ENCODE data around the gene CFL2. TPM values are rescaled to one million over a fixed set of nuclear protein-coding genes. Genes with fewer than 3 reads are reported as not detected.
"Not testable (repeated sequence)": the region's sequence is repeated elsewhere in the genome, so short reads cannot be mapped to it uniquely, and the experiment has no call there.

The CFL2 gene
- total and polyA plus RNA-seq, 3 experiments from 2014 or later: 8.4 to 10.2 (median 10.0) TPM

DNA sequence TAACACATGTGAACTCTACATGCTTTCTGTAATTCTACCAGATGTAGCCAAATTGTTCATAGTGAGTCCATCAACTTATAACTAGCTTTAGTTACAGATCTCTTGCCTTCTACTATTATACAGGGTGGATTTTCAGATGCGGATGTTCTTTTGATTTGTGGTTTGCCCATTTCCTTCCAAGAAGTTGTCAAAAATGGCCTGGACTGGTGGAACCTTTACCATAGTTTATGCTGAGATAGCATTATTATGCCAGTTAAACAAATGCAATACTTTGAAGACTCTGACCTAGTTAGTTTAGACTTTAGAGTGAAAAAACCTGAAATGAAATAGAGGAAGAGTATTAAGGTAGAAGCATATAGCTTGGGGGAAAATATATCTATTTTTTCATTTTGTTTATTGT is 27.4 kb upstream of the CFL2 start:
- Mint-ChIP-seq H3K9me3 (no peaks in the 10 kb centered on the region), H3K4me3 (peak overlapping the region in 3 of 7 donors; percentile 1 to 42 (median 23))

GRCh38 chr14:34740139-34740538 is 25.7 kb upstream of the CFL2 start:
- H3K36me3 ChIP-seq (ENCODE audit: insufficient read depth, low read length); DNase-seq; H3K4me3 Mint-ChIP-seq; H3K9me3 ChIP-seq (ENCODE audit: low read length); H3K27me3 Mint-ChIP-seq; H3K27me3 ChIP-seq (ENCODE audit: insufficient read depth, low read length, poor library complexity, severe bottlenecking); H3K36me3 Mint-ChIP-seq; H3K9me3 Mint-ChIP-seq; H3K27ac ChIP-seq (ENCODE audit: low read depth, low read length); POLR2A ChIA-PET; H3K4me3 ChIP-seq (ENCODE audit: low read length): not testable (repeated sequence)
- CTCF ChIA-PET: interaction anchor here (2.9 kb wide), 1 partner anchor 17 kb away, joined by 8 read pairs; no protein-coding TSS in a partner anchor
- Mint-ChIP-seq H3K4me1 (peaks cover 15 to 24% (median 21%) of the 10 kb centered on the region in 3 donors), H3K27ac (peak overlapping the region in 1 of 8 donors; percentile 5)
- peaks cover 19% of the 10 kb centered on the region for H3K4me1 ChIP-seq (ENCODE audit: insufficient read depth, low read length)

More for the DNA sequence above, 27.4 kb upstream of the CFL2 start:
- Histone ChIP-seq H3K27me3 (ENCODE audit: insufficient read depth, low read length, poor library complexity, severe bottlenecking) (no peaks in the 10 kb centered on the region), H3K9me3 (ENCODE audit: low read length) (no peaks in the 10 kb centered on the region), H3K27ac (ENCODE audit: low read depth, low read length) (no peak overlapping the region), H3K4me3 (ENCODE audit: low read length) (no peak overlapping the region), H3K36me3 (ENCODE audit: insufficient read depth, low read length) (no peaks in the 10 kb centered on the region), H3K4me1 (ENCODE audit: insufficient read depth, low read length) (peaks cover 19% of the 10 kb centered on the region)
- peak in 1 of 5 donors; percentile 21 for DNase-seq
- ChIA-PET POLR2A (no interaction called here), CTCF (interaction anchor here (2.9 kb wide), 1 partner anchor 19 kb away, joined by 8 read pairs; no protein-coding TSS in a partner anchor)
- H3K4me1 Mint-ChIP-seq: peaks cover 15 to 24% (median 21%) of the 10 kb centered on the region in 3 donors
- H3K36me3 Mint-ChIP-seq: no peaks in the 10 kb centered on the region
- H3K27me3 Mint-ChIP-seq: peaks cover 0 to 2% of the 10 kb centered on the region in 2 donors
- H3K27ac Mint-ChIP-seq: peak overlapping the region in 6 of 8 donors; percentile 19 to 92 (median 60)

GRCh38 chr14:34737079-34737478 is 22.7 kb upstream of the CFL2 start:
- H3K27ac ChIP-seq (ENCODE audit: low read depth, low read length); H3K4me3 ChIP-seq (ENCODE audit: low read length); POLR2A ChIA-PET; H3K9me3 ChIP-seq (ENCODE audit: low read length); H3K4me3 Mint-ChIP-seq; H3K36me3 ChIP-seq (ENCODE audit: insufficient read depth, low read length); H3K9me3 Mint-ChIP-seq; H3K36me3 Mint-ChIP-seq; H3K27me3 ChIP-seq (ENCODE audit: insufficient read depth, low read length, poor library complexity, severe bottlenecking); H3K4me1 Mint-ChIP-seq; DNase-seq: not testable (repeated sequence)
- peaks cover 2 to 12% of the 10 kb centered on the region in 2 donors for H3K27me3 Mint-ChIP-seq
- CTCF ChIA-PET: interaction anchor here (1.3 kb wide), 1 partner anchor 14 kb away, joined by 3 read pairs; no protein-coding TSS in a partner anchor
- H3K27ac Mint-ChIP-seq: peak overlapping the region in 1 of 8 donors; percentile 25
- peaks cover 11% of the 10 kb centered on the region for H3K4me1 ChIP-seq (ENCODE audit: insufficient read depth, low read length)

DNA sequence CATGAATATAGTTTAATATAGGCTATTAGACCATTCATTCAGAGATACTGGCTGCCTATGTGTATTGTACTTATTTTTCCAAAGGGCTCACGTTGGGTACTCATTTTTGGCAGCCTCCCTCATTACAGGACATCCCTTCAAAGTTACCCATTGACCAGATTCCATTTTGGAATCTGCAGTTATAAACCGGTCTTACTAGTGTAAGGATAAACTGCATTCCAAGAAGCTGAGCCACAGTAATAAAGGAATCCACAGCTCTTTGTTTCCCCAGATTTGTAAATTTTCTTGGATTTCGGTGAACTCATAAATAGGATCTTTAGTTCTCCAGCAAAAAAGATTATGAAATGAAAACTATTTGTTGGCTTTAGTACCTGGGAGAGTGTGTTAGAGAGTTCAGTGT is 18.9 kb upstream of the CFL2 start:
- CTCF ChIA-PET: interaction anchor here (1.6 to 2.2 kb wide), 2 partner anchors 10 to 60 kb away, joined by 6 to 9 read pairs; no protein-coding TSS in a partner anchor
- H3K27ac Mint-ChIP-seq: no peak overlapping the region
- H3K4me3 ChIP-seq (ENCODE audit: low read length): no peak overlapping the region
- no peak overlapping the region for H3K27ac ChIP-seq (ENCODE audit: low read depth, low read length)
- POLR2A ChIA-PET: no interaction called here
- no peaks in the 10 kb centered on the region for H3K36me3 ChIP-seq (ENCODE audit: insufficient read depth, low read length)
- no peak for DNase-seq
- H3K27me3 ChIP-seq (ENCODE audit: insufficient read depth, low read length, poor library complexity, severe bottlenecking): no peaks in the 10 kb centered on the region
- H3K4me3 Mint-ChIP-seq: no peak overlapping the region
- H3K9me3 Mint-ChIP-seq: no peaks in the 10 kb centered on the region
- H3K27me3 Mint-ChIP-seq: peaks cover under 1 to 17% of the 10 kb centered on the region in 2 donors
- no peaks in the 10 kb centered on the region for H3K9me3 ChIP-seq (ENCODE audit: low read length)
- H3K4me1 Mint-ChIP-seq: no peaks in the 10 kb centered on the region
- H3K36me3 Mint-ChIP-seq: no peaks in the 10 kb centered on the region
- no peaks in the 10 kb centered on the region for H3K4me1 ChIP-seq (ENCODE audit: insufficient read depth, low read length)

GRCh38 chr14:34732802-34733201 is 18.4 kb upstream of the CFL2 start:
- POLR2A ChIA-PET: no interaction called here
- H3K36me3 Mint-ChIP-seq: no peaks in the 10 kb centered on the region

DNA sequence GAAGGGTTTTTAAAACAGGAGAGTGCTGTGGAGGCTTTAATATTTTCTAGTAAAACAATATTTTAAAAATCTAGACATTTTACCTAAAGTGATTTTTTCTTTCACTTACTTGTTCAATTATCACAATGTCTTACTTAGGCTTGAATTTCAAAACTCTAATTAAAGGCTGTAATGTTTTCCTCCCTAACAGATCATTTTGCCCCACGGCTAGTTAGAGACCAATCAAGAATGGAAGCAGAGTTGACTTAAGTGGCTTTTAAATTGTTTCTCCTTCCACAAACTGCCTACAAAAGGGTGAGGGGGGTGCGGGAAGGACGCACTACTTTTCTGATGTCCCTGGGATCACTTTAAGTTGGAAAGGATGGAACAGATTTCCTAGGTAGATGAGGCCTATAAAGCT is 9.5 kb upstream of the CFL2 start:
- Histone ChIP-seq H3K27me3 (ENCODE audit: insufficient read depth, low read length, poor library complexity, severe bottlenecking) (no peaks in the 10 kb centered on the region), H3K27ac (ENCODE audit: low read depth, low read length) (no peak overlapping the region), H3K4me3 (ENCODE audit: low read length) (no peak overlapping the region), H3K9me3 (ENCODE audit: low read length) (no peaks in the 10 kb centered on the region), H3K4me1 (ENCODE audit: insufficient read depth, low read length) (no peaks in the 10 kb centered on the region), H3K36me3 (ENCODE audit: insufficient read depth, low read length) (no peaks in the 10 kb centered on the region)
- Mint-ChIP-seq H3K9me3 (no peaks in the 10 kb centered on the region), H3K27me3 (no peaks in the 10 kb centered on the region), H3K27ac (no peak overlapping the region), H3K4me3 (peak overlapping the region in 1 of 7 donors; percentile 69), H3K36me3 (no peaks in the 10 kb centered on the region), H3K4me1 (peaks cover 2 to 7% (median 5%) of the 10 kb centered on the region in 3 donors)
- no peak for DNase-seq
- POLR2A ChIA-PET: no interaction called here
- CTCF ChIA-PET: interaction anchor here (1.3 to 4.4 kb wide), 4 partner anchors 12 to 53 kb away, joined by 3 to 52 read pairs (median 6); no protein-coding TSS in a partner anchor

More at GRCh38 chr14:34732802-34733201, 18.4 kb upstream of the CFL2 start:
- Mint-ChIP-seq H3K27me3 (peaks cover 0 to 17% of the 10 kb centered on the region in 2 donors), H3K27ac (no peak overlapping the region), H3K9me3 (no peaks in the 10 kb centered on the region), H3K4me3 (no peak overlapping the region), H3K4me1 (no peaks in the 10 kb centered on the region)
- Histone ChIP-seq H3K27me3 (ENCODE audit: insufficient read depth, low read length, poor library complexity, severe bottlenecking) (no peaks in the 10 kb centered on the region), H3K9me3 (ENCODE audit: low read length) (no peaks in the 10 kb centered on the region), H3K4me1 (ENCODE audit: insufficient read depth, low read length) (no peaks in the 10 kb centered on the region), H3K27ac (ENCODE audit: low read depth, low read length) (no peak overlapping the region), H3K4me3 (ENCODE audit: low read length) (no peak overlapping the region), H3K36me3 (ENCODE audit: insufficient read depth, low read length) (no peaks in the 10 kb centered on the region)
- CTCF ChIA-PET: interaction anchor here (1.6 to 2.2 kb wide), 2 partner anchors 10 to 59 kb away, joined by 6 to 9 read pairs; no protein-coding TSS in a partner anchor
- no peak for DNase-seq

- no peak overlapping the region for H3K27ac ChIP-seq (ENCODE audit: low read depth, low read length)
- Mint-ChIP-seq H3K27ac (peak overlapping the region in 1 of 8 donors; percentile 75), H3K27me3 (no peaks in the 10 kb centered on the region), H3K4me1 (peaks cover 2 to 7% (median 5%) of the 10 kb centered on the region in 3 donors), H3K36me3 (no peaks in the 10 kb centered on the region), H3K9me3 (no peaks in the 10 kb centered on the region), H3K4me3 (no peak overlapping the region)
- H3K4me1 ChIP-seq (ENCODE audit: insufficient read depth, low read length): no peaks in the 10 kb centered on the region
- no peaks in the 10 kb centered on the region for H3K36me3 ChIP-seq (ENCODE audit: insufficient read depth, low read length)
- H3K4me3 ChIP-seq (ENCODE audit: low read length): no peak overlapping the region
- ChIA-PET CTCF (interaction anchor here (0.6 to 4.4 kb wide), 17 partner anchors 9 to 391 kb away, joined by 3 to 52 read pairs (median 3); partner anchors contain the start of genes CFL2 and FAM177A1), POLR2A (no interaction called here)
- no peaks in the 10 kb centered on the region for H3K9me3 ChIP-seq (ENCODE audit: low read length)
- no peaks in the 10 kb centered on the region for H3K27me3 ChIP-seq (ENCODE audit: insufficient read depth, low read length, poor library complexity, severe bottlenecking)
- peak in 4 of 5 donors; percentile 11 to 33 (median 26) for DNase-seq
Measured at GRCh38 chr14:34722723-34723545, 8.5 kb upstream of the CFL2 start.

DNA sequence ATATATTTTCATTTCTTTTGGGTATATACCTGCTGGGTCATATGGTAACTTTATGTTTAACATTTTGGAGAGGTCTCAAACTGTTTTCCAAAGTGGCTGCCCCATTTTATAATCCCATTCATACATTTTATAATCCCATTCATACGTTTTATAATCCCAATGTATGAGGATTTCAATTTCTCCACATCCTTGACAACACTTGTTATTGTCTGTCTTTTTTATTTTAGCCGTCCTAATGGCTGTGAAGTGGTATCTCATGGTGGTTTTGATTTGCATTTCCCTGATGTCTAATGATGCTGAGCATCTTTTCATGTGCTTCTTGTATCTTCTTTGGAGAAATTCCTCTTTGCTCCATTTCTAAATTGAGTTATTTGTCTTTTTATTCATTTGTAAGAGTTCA is 6.7 kb upstream of the CFL2 start:
- H3K4me1 ChIP-seq (ENCODE audit: insufficient read depth, low read length): no peaks in the 10 kb centered on the region
- H3K36me3 Mint-ChIP-seq: peaks cover 0 to 1% (median 0%) of the 10 kb centered on the region in 3 donors
- no peaks in the 10 kb centered on the region for H3K9me3 Mint-ChIP-seq
- no peaks in the 10 kb centered on the region for H3K27me3 ChIP-seq (ENCODE audit: insufficient read depth, low read length, poor library complexity, severe bottlenecking)
- no peak overlapping the region for H3K4me3 ChIP-seq (ENCODE audit: low read length)
- no peaks in the 10 kb centered on the region for H3K36me3 ChIP-seq (ENCODE audit: insufficient read depth, low read length)
- H3K4me1 Mint-ChIP-seq: peaks cover 2 to 7% (median 5%) of the 10 kb centered on the region in 3 donors
- no peak for DNase-seq
- H3K27me3 Mint-ChIP-seq: no peaks in the 10 kb centered on the region
- no peak overlapping the region for H3K27ac Mint-ChIP-seq
- POLR2A ChIA-PET: no interaction called here
- no peaks in the 10 kb centered on the region for H3K9me3 ChIP-seq (ENCODE audit: low read length)
- H3K27ac ChIP-seq (ENCODE audit: low read depth, low read length): no peak overlapping the region
- CTCF ChIA-PET: no interaction called here
- no peak overlapping the region for H3K4me3 Mint-ChIP-seq
